Astrocyte (in vitro differentiated cells and primary cell): ENCODE results near the gene MRPL53. TPM values are rescaled to one million over a fixed set of nuclear protein-coding genes. Genes with fewer than 3 reads are reported as not detected.

Source experiments
- DNase-seq: peaks from one replicate; pipeline ENCODE4 v3.0.0-alpha.2; 2010; ENCODE audit warnings: low read depth
- FAIRE-seq: peaks from 2 replicates; lab custom pipeline; 2011; peaks lifted over from hg19 to GRCh38; lab: Jason Lieb, UNC
- H2AFZ ChIP-seq: 2 replicates; pipeline ENCODE4 v1.6.0; 2012; ENCODE audit warnings: low read depth, low read length, inconsistent platforms
- H3K27ac ChIP-seq: 2 replicates; pipeline ENCODE4 v1.5.1; 2011; ENCODE audit warnings: low read depth, low read length, inconsistent platforms
- H3K27me3 ChIP-seq: 2 replicates; pipeline ENCODE4 v1.6.0; 2011; ENCODE audit warnings: low read length, inconsistent platforms; ENCODE audit not compliant: insufficient read depth
- H3K36me3 ChIP-seq: 2 replicates; pipeline ENCODE4 v1.5.1; 2011; ENCODE audit warnings: low read length, inconsistent platforms; ENCODE audit not compliant: insufficient read depth
- H3K4me1 ChIP-seq: 2 replicates; pipeline ENCODE4 v1.5.1; 2011; ENCODE audit warnings: low read length, inconsistent platforms; ENCODE audit not compliant: insufficient read depth
- H3K4me2 ChIP-seq: 2 replicates; pipeline ENCODE4 v1.6.0; 2012; ENCODE audit warnings: low read length, inconsistent platforms
- H3K4me3 ChIP-seq: 2 replicates; pipeline ENCODE4 v1.5.1; 2011; ENCODE audit warnings: low read depth, mild to moderate bottlenecking, low read length, inconsistent platforms; ENCODE audit not compliant: insufficient read depth
- H3K79me2 ChIP-seq: 2 replicates; pipeline ENCODE4 v1.6.0; 2012; ENCODE audit warnings: mild to moderate bottlenecking, low read length, inconsistent platforms; ENCODE audit not compliant: insufficient read depth
- H3K9ac ChIP-seq: 2 replicates; pipeline ENCODE4 v1.6.0; 2012; ENCODE audit warnings: mild to moderate bottlenecking, low read length, inconsistent platforms
- H3K9me3 ChIP-seq: 2 replicates; pipeline ENCODE4 v1.5.1; 2012; ENCODE audit warnings: low read depth, mild to moderate bottlenecking, low read length, inconsistent platforms; ENCODE audit not compliant: insufficient read depth
- H4K20me1 ChIP-seq: 2 replicates; pipeline ENCODE4 v1.6.0; 2012; ENCODE audit warnings: low read length, inconsistent platforms; ENCODE audit not compliant: insufficient read depth
- H3K27ac Mint-ChIP-seq: one replicate; pipeline ENCODE4 v1.8.0; 2021; ENCODE audit warnings: mild to moderate bottlenecking, mixed read lengths; ENCODE audit not compliant: unreplicated experiment
- H3K27me3 Mint-ChIP-seq: one replicate; pipeline ENCODE4 v1.8.0; 2021; ENCODE audit warnings: low read depth, mixed read lengths; ENCODE audit not compliant: unreplicated experiment
- H3K36me3 Mint-ChIP-seq: one replicate; pipeline ENCODE4 v1.8.0; 2021; ENCODE audit warnings: low read depth, mixed read lengths; ENCODE audit not compliant: unreplicated experiment
- H3K4me1 Mint-ChIP-seq: one replicate; pipeline ENCODE4 v1.8.0; 2021; ENCODE audit warnings: low read depth, mixed read lengths; ENCODE audit not compliant: unreplicated experiment
- H3K4me3 Mint-ChIP-seq: one replicate; pipeline ENCODE4 v1.8.0; 2021; ENCODE audit warnings: mild to moderate bottlenecking, moderate library complexity, mixed read lengths; ENCODE audit not compliant: unreplicated experiment
- H3K9me3 Mint-ChIP-seq: one replicate; pipeline ENCODE4 v1.8.0; 2021; ENCODE audit warnings: mild to moderate bottlenecking, mixed read lengths; ENCODE audit not compliant: unreplicated experiment
- CTCF ChIP-seq: IDR thresholded peaks from 2 replicates; pipeline ENCODE4 v1.5.1; 2011; ENCODE audit warnings: low read depth, mild to moderate bottlenecking, inconsistent platforms, low read length, moderate library complexity; ENCODE audit not compliant: insufficient read depth
- EZH2 ChIP-seq: IDR thresholded peaks from 2 replicates; pipeline ENCODE4 v1.6.1; 2012; ENCODE audit warnings: mild to moderate bottlenecking, low read length, inconsistent platforms; ENCODE audit not compliant: insufficient read depth
- total RNA-seq: library from RNA; stranded (reverse); gene quantifications from 2 replicates; pipeline ENCODE4 v1.2.1, GENCODE V29; 2021

MRPL53 gene
- total RNA-seq, 1 donor from 2014 or later: 50.6 TPM

DNA sequence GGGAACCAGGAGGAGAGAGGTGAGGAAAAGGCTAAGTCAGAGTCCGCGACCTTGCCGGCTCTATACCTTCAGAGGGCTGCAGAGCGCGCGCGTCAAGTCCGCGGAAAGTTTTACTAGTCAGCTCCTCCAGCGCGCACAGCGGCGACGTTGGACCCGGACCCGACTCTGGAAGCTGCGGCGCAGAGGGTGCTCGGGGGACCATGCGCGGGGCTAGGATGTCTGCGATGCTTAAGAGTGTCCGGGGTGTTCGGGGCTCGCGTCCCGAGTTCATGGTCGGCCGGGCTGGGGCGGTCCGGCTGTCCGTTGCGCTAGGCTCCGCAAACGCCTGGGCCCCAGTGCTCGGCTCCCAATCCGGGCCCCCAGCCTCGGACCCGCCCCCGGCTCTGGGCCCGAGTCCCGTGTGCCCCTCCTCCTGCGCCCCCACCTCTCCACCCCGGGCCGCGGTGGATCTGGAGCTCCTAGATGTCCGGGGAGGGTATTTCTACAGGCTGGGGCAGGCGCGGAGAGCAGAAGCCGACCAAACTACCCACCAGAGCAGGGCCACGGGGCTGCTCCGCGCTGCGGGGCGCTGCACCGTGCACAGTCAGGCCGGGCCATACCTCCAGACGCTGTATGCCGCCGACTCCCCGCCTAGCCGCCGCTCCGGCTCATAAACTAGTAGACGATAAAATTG lies 26.9 kb upstream of the MRPL53 start, which contains the start of gene LBX2:
TSS of gene LBX2 (minus strand) at position 337 of the 673 bp plus-strand sequence. CDS start at position 271, 66 bp downstream.
- Histone ChIP-seq H3K27ac (no peak within 1 kb of the TSS), H3K4me3 (peak within 1 kb of the TSS; percentile 5), H3K36me3 (no peaks in the 10 kb centered on the region), H3K4me2 (peak within 1 kb of the TSS; percentile 85), H3K79me2 (peaks cover 4% of the 10 kb centered on the region), H2AFZ (peak within 1 kb of the TSS; percentile 21), H3K9ac (no peak within 1 kb of the TSS), H3K9me3 (no peaks in the 10 kb centered on the region), H4K20me1 (no peaks in the 10 kb centered on the region), H3K4me1 (peaks cover 36% of the 10 kb centered on the region), H3K27me3 (peaks cover 42% of the 10 kb centered on the region)
- FAIRE-seq (no peak), DNase-seq (no peak)
- peak within 1 kb of the TSS; percentile 38 for H3K27ac Mint-ChIP-seq
- TF ChIP-seq EZH2: peak; percentile 79
- TF ChIP-seq CTCF: no peak
- peaks cover 66% of the 10 kb centered on the region for H3K27me3 Mint-ChIP-seq
- peaks cover 13% of the 10 kb centered on the region for H3K4me1 Mint-ChIP-seq
- H3K9me3 Mint-ChIP-seq: no peaks in the 10 kb centered on the region
- peak within 1 kb of the TSS; percentile 81 for H3K4me3 Mint-ChIP-seq
- H3K36me3 Mint-ChIP-seq: peaks cover 6% of the 10 kb centered on the region

- TF ChIP-seq EZH2 (peak; percentile 89), CTCF (no peak)
- Histone ChIP-seq H4K20me1 (no peaks in the 10 kb centered on the region), H3K4me1 (peaks cover 29% of the 10 kb centered on the region), H3K27ac (no peak overlapping the region), H3K4me2 (peak overlapping the region; percentile 85), H3K79me2 (no peaks in the 10 kb centered on the region), H3K27me3 (peaks cover 42% of the 10 kb centered on the region), H3K9me3 (no peaks in the 10 kb centered on the region), H3K9ac (no peak overlapping the region), H3K4me3 (peak overlapping the region; percentile 5), H2AFZ (peak overlapping the region; percentile 21), H3K36me3 (no peaks in the 10 kb centered on the region)
- FAIRE-seq (no peak), DNase-seq (no peak)
- Mint-ChIP-seq H3K27me3 (peaks cover 66% of the 10 kb centered on the region), H3K4me3 (peak overlapping the region; percentile 81), H3K36me3 (peaks cover 6% of the 10 kb centered on the region), H3K27ac (peak overlapping the region; percentile 38), H3K9me3 (no peaks in the 10 kb centered on the region), H3K4me1 (peaks cover 11% of the 10 kb centered on the region)
These were observed 26.2 kb upstream of the MRPL53 start for GRCh38 chr2:74498500-74499266.
